Activated CD4-positive, alpha-beta T cell treated with anti-CD3 and anti-CD28 coated beads, Interleukin-2, amount 50 U/mL, for 4 hours (primary cell): Measurements from ENCODE around the gene KCMF1.

Experiments
- DNase-seq, 2 experiments: peaks; one replicate each; pipeline ENCODE4 v3.0.0-alpha.2; 2020

Gene KCMF1

GRCh38 chr2:84986018-84986417, 15.1 kb downstream of the KCMF1 start:
- DNase-seq: no peak

GRCh38 chr2:84989422-84989821, 18.5 kb downstream of the KCMF1 start:
- DNase-seq: no peak

GRCh38 chr2:84989927-84990326, 19.0 kb downstream of the KCMF1 start:
- no peak for DNase-seq

- DNase-seq: no peak
These were observed 20.6 kb downstream of the KCMF1 start for GRCh38 chr2:84991404-84992160.

- DNase-seq: no peak
These were observed 24.9 kb downstream of the KCMF1 start for GRCh38 chr2:84995826-84996225.

- no peak for DNase-seq
These were observed 25.9 kb downstream of the KCMF1 start for GRCh38 chr2:84996909-84997308.

- no peak for DNase-seq
These were observed 28.6 kb downstream of the KCMF1 start for GRCh38 chr2:84999553-84999955.

- DNase-seq: no peak
These were observed 30.6 kb downstream of the KCMF1 start for GRCh38 chr2:85001595-85001994.

- no peak for DNase-seq
These were observed 31.6 kb downstream of the KCMF1 start for GRCh38 chr2:85002534-85002933.

GRCh38 chr2:85008252-85008651, 37.3 kb downstream of the KCMF1 start:
- DNase-seq: no peak

GRCh38 chr2:85009019-85009618, 38.2 kb downstream of the KCMF1 start:
- no peak for DNase-seq

- DNase-seq: no peak
These were observed 39.4 kb downstream of the KCMF1 start for GRCh38 chr2:85010404-85010803.

- no peak for DNase-seq
These were observed 40.1 kb downstream of the KCMF1 start for GRCh38 chr2:85011098-85011497.

- no peak for DNase-seq
These were observed 40.8 kb downstream of the KCMF1 start for GRCh38 chr2:85011747-85012146.

GRCh38 chr2:85012431-85012830, 41.5 kb downstream of the KCMF1 start:
- DNase-seq: no peak

- no peak for DNase-seq
These were observed 41.9 kb downstream of the KCMF1 start for GRCh38 chr2:85012855-85013254.

- DNase-seq: no peak
These were observed 44.8 kb downstream of the KCMF1 start for GRCh38 chr2:85015653-85016360.

- DNase-seq: no peak
These were observed 45.5 kb downstream of the KCMF1 start for GRCh38 chr2:85016446-85016845.

GRCh38 chr2:85017411-85018048, 46.6 kb downstream of the KCMF1 start:
- DNase-seq: no peak

- DNase-seq: no peak
These were observed 47.1 kb downstream of the KCMF1 start for GRCh38 chr2:85018049-85018447.

GRCh38 chr2:85019121-85019520, 48.2 kb downstream of the KCMF1 start:
- no peak for DNase-seq

- DNase-seq: no peak
These were observed 51.3 kb downstream of the KCMF1 start for GRCh38 chr2:85022232-85022631.

- DNase-seq: no peak
These were observed 53.5 kb downstream of the KCMF1 start for GRCh38 chr2:85024372-85025047.
